Memory B cell (primary cell): ENCODE measurements around the gene AP1S2.
"Not testable (repeated sequence)": the region's sequence is repeated elsewhere in the genome, so short reads cannot be mapped to it uniquely, and the experiment has no call there.

Source experiments
- ATAC-seq: fragments of 150-1000 bp; cut with Tn5 transposase; 2 replicates; pipeline ENCODE4 v1.10.0; 2021; ENCODE audit warnings: low read depth, mild to moderate bottlenecking, moderate library complexity
- DNase-seq, 2 donors: peaks; one replicate each; pipeline ENCODE4 v3.0.0; 2022; ENCODE audit warnings: low spot score in 2 of 2
- H3K27ac Mint-ChIP-seq: one replicate; pipeline ENCODE4 v1.8.0; 2022; ENCODE audit warnings: mild to moderate bottlenecking, moderate library complexity, mixed read lengths
- H3K27me3 Mint-ChIP-seq: one replicate; pipeline ENCODE4 v1.8.0; 2022; ENCODE audit warnings: mixed read lengths
- H3K36me3 Mint-ChIP-seq: one replicate; pipeline ENCODE4 v1.8.0; 2022; ENCODE audit warnings: mild to moderate bottlenecking, mixed read lengths
- H3K4me1 Mint-ChIP-seq: one replicate; pipeline ENCODE4 v1.8.0; 2022; ENCODE audit warnings: mixed read lengths
- H3K4me3 Mint-ChIP-seq: one replicate; pipeline ENCODE4 v1.8.0; 2022; ENCODE audit warnings: mild to moderate bottlenecking, moderate library complexity, mixed read lengths
- H3K9me3 Mint-ChIP-seq: one replicate; pipeline ENCODE4 v1.8.0; 2022; ENCODE audit warnings: mixed read lengths

AP1S2 gene

GRCh38 chrX:15841853-15842516 lies 12.6 kb downstream of the AP1S2 start:
- H3K4me3 Mint-ChIP-seq, result no peak overlapping the region
- ATAC-seq (no peak), DNase-seq (no peak)
- no peaks in the 10 kb centered on the region for H3K27me3 Mint-ChIP-seq
- peaks cover 6% of the 10 kb centered on the region for H3K36me3 Mint-ChIP-seq
- H3K27ac Mint-ChIP-seq, result no peak overlapping the region
- H3K4me1 Mint-ChIP-seq, result no peaks in the 10 kb centered on the region
- no peaks in the 10 kb centered on the region for H3K9me3 Mint-ChIP-seq

- H3K4me3 Mint-ChIP-seq, result no peak overlapping the region
- DNase-seq, result peak in 1 of 2 donors; percentile 19
Observed at GRCh38 chrX:15838017-15838416, 16.6 kb downstream of the AP1S2 start.

GRCh38 chrX:15834827-15835595 lies 19.6 kb downstream of the AP1S2 start:
- Mint-ChIP-seq H3K4me1 (peaks cover 3% of the 10 kb centered on the region), H3K27me3 (no peaks in the 10 kb centered on the region), H3K4me3 (no peak overlapping the region), H3K27ac (no peak overlapping the region), H3K9me3 (no peaks in the 10 kb centered on the region), H3K36me3 (peaks cover 7% of the 10 kb centered on the region)
- ATAC-seq, result no peak
- no peak for DNase-seq

More at GRCh38 chrX:15838017-15838416, 16.6 kb downstream of the AP1S2 start:
- H3K4me1 Mint-ChIP-seq, result peaks cover 3% of the 10 kb centered on the region
- ATAC-seq, result peak; percentile 62
- H3K27me3 Mint-ChIP-seq, result no peaks in the 10 kb centered on the region
- peaks cover 7% of the 10 kb centered on the region for H3K36me3 Mint-ChIP-seq
- H3K27ac Mint-ChIP-seq, result no peak overlapping the region
- no peaks in the 10 kb centered on the region for H3K9me3 Mint-ChIP-seq

- H3K27ac Mint-ChIP-seq, result peak overlapping the region; percentile 70
- peaks cover 7% of the 10 kb centered on the region for H3K36me3 Mint-ChIP-seq
Observed at GRCh38 chrX:15834053-15834452, 20.6 kb downstream of the AP1S2 start.

GRCh38 chrX:15831347-15831746 lies 23.3 kb downstream of the AP1S2 start:
- not testable (repeated sequence) for H3K4me3 Mint-ChIP-seq, DNase-seq, H3K27ac Mint-ChIP-seq, H3K9me3 Mint-ChIP-seq, ATAC-seq, H3K27me3 Mint-ChIP-seq, H3K36me3 Mint-ChIP-seq, H3K4me1 Mint-ChIP-seq

More at GRCh38 chrX:15834053-15834452, 20.6 kb downstream of the AP1S2 start:
- Mint-ChIP-seq H3K9me3 (no peaks in the 10 kb centered on the region), H3K27me3 (no peaks in the 10 kb centered on the region), H3K4me1 (peaks cover 5% of the 10 kb centered on the region), H3K4me3 (no peak overlapping the region)
- ATAC-seq, result peak; percentile 43
- no peak for DNase-seq

GRCh38 chrX:15829217-15829616 lies 25.4 kb downstream of the AP1S2 start:
- H3K4me1 Mint-ChIP-seq, result peaks cover 5% of the 10 kb centered on the region
- H3K36me3 Mint-ChIP-seq, result peaks cover 7% of the 10 kb centered on the region
- no peak for DNase-seq
- no peak for ATAC-seq
- no peaks in the 10 kb centered on the region for H3K27me3 Mint-ChIP-seq
- no peaks in the 10 kb centered on the region for H3K9me3 Mint-ChIP-seq
- no peak overlapping the region for H3K4me3 Mint-ChIP-seq
- H3K27ac Mint-ChIP-seq, result no peak overlapping the region

GRCh38 chrX:15825936-15826335 lies 28.7 kb downstream of the AP1S2 start:
- Mint-ChIP-seq H3K27me3 (no peaks in the 10 kb centered on the region), H3K36me3 (peaks cover 9% of the 10 kb centered on the region), H3K4me1 (peaks cover 2% of the 10 kb centered on the region), H3K27ac (no peak overlapping the region), H3K9me3 (no peaks in the 10 kb centered on the region), H3K4me3 (no peak overlapping the region)
- DNase-seq (no peak), ATAC-seq (no peak)

GRCh38 chrX:15822922-15823321 lies 31.7 kb downstream of the AP1S2 start:
- no peak for ATAC-seq
- no peaks in the 10 kb centered on the region for H3K27me3 Mint-ChIP-seq
- no peak overlapping the region for H3K27ac Mint-ChIP-seq
- peaks cover 17% of the 10 kb centered on the region for H3K36me3 Mint-ChIP-seq
- no peaks in the 10 kb centered on the region for H3K9me3 Mint-ChIP-seq
- H3K4me1 Mint-ChIP-seq, result no peaks in the 10 kb centered on the region
- no peak for DNase-seq
- H3K4me3 Mint-ChIP-seq, result no peak overlapping the region

- H3K27ac Mint-ChIP-seq, result no peak overlapping the region
- no peaks in the 10 kb centered on the region for H3K27me3 Mint-ChIP-seq
- no peaks in the 10 kb centered on the region for H3K9me3 Mint-ChIP-seq
- DNase-seq (no peak), ATAC-seq (no peak)
- H3K36me3 Mint-ChIP-seq, result peaks cover 21% of the 10 kb centered on the region
- H3K4me1 Mint-ChIP-seq, result peaks cover 6% of the 10 kb centered on the region
- no peak overlapping the region for H3K4me3 Mint-ChIP-seq
Observed at GRCh38 chrX:15820106-15821073, 34.2 kb downstream of the AP1S2 start.

GRCh38 chrX:15816886-15817285 lies 37.7 kb downstream of the AP1S2 start:
- Mint-ChIP-seq H3K27me3 (no peaks in the 10 kb centered on the region), H3K9me3 (no peaks in the 10 kb centered on the region), H3K27ac (no peak overlapping the region), H3K4me1 (peaks cover 6% of the 10 kb centered on the region), H3K4me3 (no peak overlapping the region), H3K36me3 (peaks cover 17% of the 10 kb centered on the region)
- ATAC-seq (no peak), DNase-seq (no peak)

- Mint-ChIP-seq H3K36me3 (peaks cover 17% of the 10 kb centered on the region), H3K27me3 (no peaks in the 10 kb centered on the region), H3K27ac (no peak overlapping the region), H3K4me1 (peaks cover 6% of the 10 kb centered on the region), H3K9me3 (no peaks in the 10 kb centered on the region), H3K4me3 (no peak overlapping the region)
- DNase-seq (no peak), ATAC-seq (no peak)
Observed at GRCh38 chrX:15816438-15816809, 38.2 kb downstream of the AP1S2 start.

GRCh38 chrX:15815779-15816437 lies 38.7 kb downstream of the AP1S2 start:
- Mint-ChIP-seq H3K36me3 (peaks cover 16% of the 10 kb centered on the region), H3K4me3 (no peak overlapping the region), H3K27ac (no peak overlapping the region), H3K27me3 (no peaks in the 10 kb centered on the region), H3K4me1 (peaks cover 6% of the 10 kb centered on the region), H3K9me3 (no peaks in the 10 kb centered on the region)
- ATAC-seq (peak; percentile 65), DNase-seq (no peak)

GRCh38 chrX:15814771-15815365 lies 39.7 kb downstream of the AP1S2 start:
- ATAC-seq (no peak), DNase-seq (no peak)
- Mint-ChIP-seq H3K4me3 (no peak overlapping the region), H3K4me1 (peaks cover 6% of the 10 kb centered on the region), H3K36me3 (peaks cover 10% of the 10 kb centered on the region), H3K9me3 (no peaks in the 10 kb centered on the region), H3K27me3 (no peaks in the 10 kb centered on the region), H3K27ac (no peak overlapping the region)
